Thyroid gland (tissue), 4 donors: ENCODE results near the gene GLT8D2.

Experiments
- CTCF ChIP-seq, 6 experiments: fragments of 200-600 bp in 3 of 6; fragments of 450-650 bp in 3 of 6; sonication (generic) in 3 of 6; IDR thresholded peaks; one replicate each; pipeline ENCODE4 v1.5.1; 2016 to 2019; ENCODE audit warnings: antibody characterized with exemption in 6 of 6, mild to moderate bottlenecking in 2 of 6, inconsistent platforms in 1 of 6, moderate library complexity in 1 of 6
- POLR2A ChIP-seq, 2 donors: fragments of 450-650 bp; IDR thresholded peaks; one replicate each; pipeline ENCODE4 v1.6.1; 2017; ENCODE audit warnings: antibody characterized with exemption in 2 of 2, mild to moderate bottlenecking in 2 of 2, moderate library complexity in 1 of 2

- no peak for TF ChIP-seq CTCF (IDR thresholded peaks at IDR 0.05)
- no peak for TF ChIP-seq POLR2A (IDR thresholded peaks at IDR 0.05)
Observed at GRCh38 chr12:104060791-104061190, 10.8 kb upstream of the GLT8D2 start.
